ENCODE data around the gene FAM181B.

Gene FAM181B

GRCh38 chr11:82683029-82683428 lies 50.6 kb downstream of the FAM181B start:
- Histone ChIP-seq H3K27ac (ENCODE audit: low read depth, low read length) (no peak overlapping the region), H3K27me3 (ENCODE audit: insufficient read depth, low read length) (peaks cover 41% of the 10 kb centered on the region), H2AFZ (ENCODE audit: low read length, unreplicated experiment) (no peak overlapping the region)

GRCh38 chr11:82682003-82682751 lies 51.5 kb downstream of the FAM181B start:
- Histone ChIP-seq H3K27ac (ENCODE audit: low read depth, low read length) (no peak overlapping the region), H3K36me3 (ENCODE audit: insufficient read depth, low read length) (no peaks in the 10 kb centered on the region), H3K27me3 (ENCODE audit: insufficient read depth, low read length) (peaks cover 38% of the 10 kb centered on the region), H3K4me3 (ENCODE audit: low read depth, low read length) (no peak overlapping the region), H2AFZ (ENCODE audit: low read length, unreplicated experiment) (no peak overlapping the region), H3K79me2 (ENCODE audit: control insufficient read depth, insufficient read depth, low read length, unreplicated experiment) (no peaks in the 10 kb centered on the region), H3K4me1 (ENCODE audit: control insufficient read depth, insufficient read depth, low read length, unreplicated experiment) (no peaks in the 10 kb centered on the region)

More at GRCh38 chr11:82683029-82683428, 50.6 kb downstream of the FAM181B start:
- Histone ChIP-seq H3K4me1 (ENCODE audit: control insufficient read depth, insufficient read depth, low read length, unreplicated experiment) (no peaks in the 10 kb centered on the region), H3K4me3 (ENCODE audit: low read depth, low read length) (no peak overlapping the region), H3K79me2 (ENCODE audit: control insufficient read depth, insufficient read depth, low read length, unreplicated experiment) (no peaks in the 10 kb centered on the region), H3K36me3 (ENCODE audit: insufficient read depth, low read length) (no peaks in the 10 kb centered on the region)

GRCh38 chr11:82680252-82680651 lies 53.4 kb downstream of the FAM181B start:
- Histone ChIP-seq H2AFZ (ENCODE audit: low read length, unreplicated experiment) (no peak overlapping the region), H3K27me3 (ENCODE audit: insufficient read depth, low read length) (peaks cover 23% of the 10 kb centered on the region), H3K36me3 (ENCODE audit: insufficient read depth, low read length) (no peaks in the 10 kb centered on the region), H3K4me1 (ENCODE audit: control insufficient read depth, insufficient read depth, low read length, unreplicated experiment) (no peaks in the 10 kb centered on the region), H3K27ac (ENCODE audit: low read depth, low read length) (no peak overlapping the region), H3K4me3 (ENCODE audit: low read depth, low read length) (no peak overlapping the region), H3K79me2 (ENCODE audit: control insufficient read depth, insufficient read depth, low read length, unreplicated experiment) (no peaks in the 10 kb centered on the region)

Measured in ACC112 (cell line).